Adrenal gland (tissue), 5 donors: ENCODE data around the gene SLC25A21.

ENCODE experiments used
- CTCF ChIP-seq, 6 experiments: fragments of 450-650 bp in 4 of 6; fragments of 200-600 bp in 2 of 6; sonication (generic) in 1 of 6; IDR thresholded peaks; 1 replicate in 5 of 6; 2 replicates in 1 of 6; pipeline versions ENCODE4 v1.5.1 to v1.8.0; 2016 to 2021; ENCODE audit warnings: antibody characterized with exemption in 6 of 6, mild to moderate bottlenecking in 2 of 6, moderate library complexity in 1 of 6
- POLR2A ChIP-seq, 2 donors: fragments of 450-650 bp; IDR thresholded peaks; one replicate each; pipeline ENCODE4 v1.6.1; 2017; ENCODE audit warnings: antibody characterized with exemption in 2 of 2, mild to moderate bottlenecking in 2 of 2, moderate library complexity in 1 of 2
- donor health status: DM: no; HTN: no; CAD: no.

- TF ChIP-seq CTCF (IDR thresholded peaks at IDR 0.05) (no peak), POLR2A (IDR thresholded peaks at IDR 0.05) (no peak)
These were observed 90.0 kb downstream of the SLC25A21 start for GRCh38 chr14:37082449-37082848.
